ENCODE results near the gene FBXL20.

The FBXL20 gene

DNA sequence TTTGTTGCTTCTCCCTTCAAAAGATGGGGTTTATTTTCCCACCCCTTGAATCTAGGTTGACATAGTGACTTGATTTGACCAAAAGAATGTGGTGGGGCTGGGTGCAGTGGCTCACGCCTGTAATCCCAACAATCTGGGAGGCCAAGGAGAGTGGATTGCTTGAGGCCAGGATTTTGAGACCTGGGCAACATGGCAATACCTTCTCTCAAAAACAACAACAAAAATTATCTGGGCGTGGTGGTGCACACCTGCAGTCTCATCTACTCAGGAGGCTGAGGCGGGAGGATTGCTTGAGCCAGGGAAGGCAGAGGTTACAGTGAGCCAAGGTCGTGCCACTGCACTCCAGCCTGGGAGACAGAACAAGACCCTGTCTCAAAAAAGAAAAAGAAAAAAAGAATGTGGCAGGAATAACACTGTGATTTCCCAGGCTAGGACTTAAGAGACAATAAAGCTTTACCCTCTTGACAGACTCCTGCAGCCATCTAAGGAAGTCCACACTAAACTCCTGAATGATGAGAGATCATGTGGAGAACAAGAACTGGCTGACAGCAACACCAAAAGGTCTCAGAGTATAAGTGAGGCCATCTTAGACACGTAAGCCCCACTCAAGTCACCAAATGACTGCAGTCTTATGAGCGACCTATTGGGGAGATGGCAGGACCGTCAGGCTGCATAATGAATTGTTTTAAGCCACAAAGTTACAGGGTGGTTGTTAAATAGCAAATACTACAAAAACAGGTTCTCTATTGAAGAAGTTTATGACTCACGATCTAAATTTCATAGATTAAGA, 37.0 kb downstream of the FBXL20 start:
- in situ Hi-C loops (cut with MboI; ENCODE audit: low pct_unique_long_range_greater_than_20kb, low sequenced_read_pairs, unreplicated experiment), result no loop called here
- TF ChIP-seq, protein P1, sequence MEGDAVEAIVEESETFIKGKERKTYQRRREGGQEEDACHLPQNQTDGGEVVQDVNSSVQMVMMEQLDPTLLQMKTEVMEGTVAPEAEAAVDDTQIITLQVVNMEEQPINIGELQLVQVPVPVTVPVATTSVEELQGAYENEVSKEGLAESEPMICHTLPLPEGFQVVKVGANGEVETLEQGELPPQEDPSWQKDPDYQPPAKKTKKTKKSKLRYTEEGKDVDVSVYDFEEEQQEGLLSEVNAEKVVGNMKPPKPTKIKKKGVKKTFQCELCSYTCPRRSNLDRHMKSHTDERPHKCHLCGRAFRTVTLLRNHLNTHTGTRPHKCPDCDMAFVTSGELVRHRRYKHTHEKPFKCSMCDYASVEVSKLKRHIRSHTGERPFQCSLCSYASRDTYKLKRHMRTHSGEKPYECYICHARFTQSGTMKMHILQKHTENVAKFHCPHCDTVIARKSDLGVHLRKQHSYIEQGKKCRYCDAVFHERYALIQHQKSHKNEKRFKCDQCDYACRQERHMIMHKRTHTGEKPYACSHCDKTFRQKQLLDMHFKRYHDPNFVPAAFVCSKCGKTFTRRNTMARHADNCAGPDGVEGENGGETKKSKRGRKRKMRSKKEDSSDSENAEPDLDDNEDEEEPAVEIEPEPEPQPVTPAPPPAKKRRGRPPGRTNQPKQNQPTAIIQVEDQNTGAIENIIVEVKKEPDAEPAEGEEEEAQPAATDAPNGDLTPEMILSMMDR (IDR thresholded peaks at IDR 0.05; ENCODE audit: extremely low read depth, insufficient read depth, missing control alignments), result no peak
- no peak for DNase-seq (ENCODE audit: low spot score)

DNA sequence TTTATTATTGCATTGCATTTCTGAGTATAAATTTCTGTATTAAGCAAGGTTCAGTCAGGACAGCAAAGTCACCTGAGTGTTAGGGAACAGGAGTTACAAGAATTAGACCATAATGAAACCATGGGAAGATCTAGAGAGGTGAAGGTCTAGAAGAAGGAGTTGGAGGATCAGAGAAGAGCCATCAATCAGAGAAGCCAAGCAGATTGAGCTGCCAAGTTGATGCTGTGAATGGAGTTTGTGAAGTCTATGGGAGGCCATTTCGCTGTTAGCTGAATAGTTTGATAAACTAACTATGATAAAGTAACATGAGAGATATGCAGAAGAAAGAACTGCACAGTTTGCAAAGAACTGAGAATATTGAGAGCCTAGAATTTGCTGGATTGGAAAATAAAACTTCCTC, 40.4 kb downstream of the FBXL20 start:
- TF ChIP-seq, protein P1 (IDR thresholded peaks at IDR 0.05; ENCODE audit: extremely low read depth, insufficient read depth, missing control alignments), result no peak
- DNase-seq (ENCODE audit: low spot score), result no peak
- in situ Hi-C loops (cut with MboI; ENCODE audit: low pct_unique_long_range_greater_than_20kb, low sequenced_read_pairs, unreplicated experiment), result no loop called here

- in situ Hi-C loops (cut with MboI; ENCODE audit: low pct_unique_long_range_greater_than_20kb, low sequenced_read_pairs, unreplicated experiment), result no loop called here
- DNase-seq (ENCODE audit: low spot score), result no peak
- TF ChIP-seq, protein P1 (IDR thresholded peaks at IDR 0.05; ENCODE audit: extremely low read depth, insufficient read depth, missing control alignments), result no peak
Observed at GRCh38 chr17:39360537-39360936, 40.9 kb downstream of the FBXL20 start.

DNA sequence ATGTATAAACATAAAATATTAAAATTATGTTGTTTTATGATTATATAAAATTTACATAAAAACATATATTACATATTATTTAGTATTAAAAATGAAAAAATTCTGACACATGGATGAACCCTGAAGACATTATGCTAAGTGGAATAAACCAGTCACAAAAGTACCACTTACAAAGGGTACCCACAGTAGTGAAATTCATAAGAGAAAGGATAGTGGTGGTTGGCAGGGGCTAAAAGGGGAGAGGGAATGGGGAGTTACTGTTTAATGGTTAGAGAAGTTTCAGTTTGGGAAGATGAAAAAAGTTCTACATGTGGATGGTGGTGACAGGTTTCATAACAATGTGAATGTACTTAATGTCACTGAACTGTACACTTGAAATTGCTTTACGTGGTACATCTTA, 41.4 kb downstream of the FBXL20 start:
- DNase-seq (ENCODE audit: low spot score), result no peak
- TF ChIP-seq, protein P1 (IDR thresholded peaks at IDR 0.05; ENCODE audit: extremely low read depth, insufficient read depth, missing control alignments), result no peak
- in situ Hi-C loops (cut with MboI; ENCODE audit: low pct_unique_long_range_greater_than_20kb, low sequenced_read_pairs, unreplicated experiment), result no loop called here

GRCh38 chr17:39357986-39358385, 43.4 kb downstream of the FBXL20 start:
- TF ChIP-seq, protein P1 (IDR thresholded peaks at IDR 0.05; ENCODE audit: extremely low read depth, insufficient read depth, missing control alignments), result no peak
- DNase-seq (ENCODE audit: low spot score), result no peak
- in situ Hi-C loops (cut with MboI; ENCODE audit: low pct_unique_long_range_greater_than_20kb, low sequenced_read_pairs, unreplicated experiment), result no loop called here

GRCh38 chr17:39357488-39357887, 43.9 kb downstream of the FBXL20 start:
- in situ Hi-C loops (cut with MboI; ENCODE audit: low pct_unique_long_range_greater_than_20kb, low sequenced_read_pairs, unreplicated experiment), result no loop called here
- TF ChIP-seq, protein P1 (IDR thresholded peaks at IDR 0.05; ENCODE audit: extremely low read depth, insufficient read depth, missing control alignments), result no peak
- no peak for DNase-seq (ENCODE audit: low spot score)
